GM21786 (cell line): ENCODE data around the gene GPBP1.
"Not testable (repeated sequence)": the region's sequence is repeated elsewhere in the genome, so short reads cannot be mapped to it uniquely, and the experiment has no call there.

ENCODE experiments used
- ATAC-seq: cut with Tn5 transposase; IDR thresholded peaks from one replicate; pipeline ENCODE4 v1.9.1; 2021; ENCODE audit not compliant: unreplicated experiment

Gene GPBP1

GRCh38 chr5:57173319-57174127 is at the start of gene GPBP1:
TSS of gene GPBP1 (plus strand) at chr5:57174059. CDS start at chr5:57214131, 40,072 bp downstream.
- peak; percentile 67 for ATAC-seq

- no peak for ATAC-seq
Measured at GRCh38 chr5:57128325-57128724, 45.5 kb upstream of the GPBP1 start.

- no peak for ATAC-seq
Measured at GRCh38 chr5:57133574-57133973, 40.3 kb upstream of the GPBP1 start.

- ATAC-seq, result no peak
Measured at GRCh38 chr5:57137401-57137800, 36.5 kb upstream of the GPBP1 start.

GRCh38 chr5:57152316-57152715 is 21.5 kb upstream of the GPBP1 start:
- ATAC-seq, result no peak

GRCh38 chr5:57155033-57155432 is 18.8 kb upstream of the GPBP1 start:
- ATAC-seq, result no peak

- ATAC-seq, result no peak
Measured at GRCh38 chr5:57157131-57157530, 16.7 kb upstream of the GPBP1 start.

GRCh38 chr5:57157666-57158065 is 16.2 kb upstream of the GPBP1 start:
- ATAC-seq, result no peak

- ATAC-seq, result no peak
Measured at GRCh38 chr5:57163553-57164006, 10.3 kb upstream of the GPBP1 start.

GRCh38 chr5:57164124-57164523 is 9.7 kb upstream of the GPBP1 start:
- no peak for ATAC-seq

- ATAC-seq, result not testable (repeated sequence)
Measured at GRCh38 chr5:57165171-57165570, 8.7 kb upstream of the GPBP1 start.

GRCh38 chr5:57166276-57166675 is 7.6 kb upstream of the GPBP1 start:
- ATAC-seq, result peak; percentile 78

- ATAC-seq, result no peak
Measured at GRCh38 chr5:57167201-57167600, 6.7 kb upstream of the GPBP1 start.

- not testable (repeated sequence) for ATAC-seq
Measured at GRCh38 chr5:57170116-57170515, 3.7 kb upstream of the GPBP1 start.

- no peak for ATAC-seq
Measured at GRCh38 chr5:57171816-57172465, 1.9 kb upstream of the GPBP1 start.

GRCh38 chr5:57172466-57173318 is 1.2 kb upstream of the GPBP1 start:
- no peak for ATAC-seq

- no peak for ATAC-seq
Measured at GRCh38 chr5:57174128-57174889, 450 bp downstream of the GPBP1 start.

- no peak for ATAC-seq
Measured at GRCh38 chr5:57174890-57175510, 1.1 kb downstream of the GPBP1 start.

- peak; percentile 19 for ATAC-seq
Measured at GRCh38 chr5:57175551-57176309, 1.9 kb downstream of the GPBP1 start.
